HepG2 (cell line): ENCODE results near the gene UMPS. TPM values are rescaled to one million over a fixed set of nuclear protein-coding genes. Genes with fewer than 3 reads are reported as not detected.

ENCODE experiments used
- ADNP ChIP-seq: sonication (generic); formaldehyde crosslinking; IDR thresholded peaks from 2 replicates; pipeline ENCODE4 v1.4.0; 2020; ENCODE audit warnings: missing genetic modification reagents
- CENPX ChIP-seq: sonication (generic); formaldehyde crosslinking; IDR thresholded peaks from 2 replicates; pipeline ENCODE4 v1.9.0; 2021; ENCODE audit warnings: mild to moderate bottlenecking, missing genetic modification reagents, moderate library complexity
- FOXK2 ChIP-seq: fragments of 450-650 bp; IDR thresholded peaks from 2 replicates; pipeline ENCODE4 v1.6.1; 2016
- NFIC ChIP-seq: IDR thresholded peaks from 2 replicates; pipeline ENCODE4 v1.6.1; 2012; ENCODE audit warnings: mild to moderate bottlenecking, low read length, inconsistent platforms
- POGZ ChIP-seq: sonication (generic); formaldehyde crosslinking; IDR thresholded peaks from 2 replicates; pipeline ENCODE4 v1.4.0; 2020; ENCODE audit warnings: mild to moderate bottlenecking, missing genetic modification reagents
- RARA ChIP-seq: IDR thresholded peaks from 2 replicates; pipeline ENCODE4 v1.6.1; 2016; ENCODE audit warnings: missing genetic modification reagents, missing compliant biosample characterization
- SALL2 ChIP-seq: sonication (generic); formaldehyde crosslinking; IDR thresholded peaks from 2 replicates; pipeline ENCODE4 v1.8.1; 2023; ENCODE audit warnings: mild to moderate bottlenecking, missing genetic modification reagents, inconsistent platforms
- SIX4 ChIP-seq: sonication (generic); formaldehyde crosslinking; IDR thresholded peaks from 2 replicates; pipeline ENCODE4 v1.4.0; 2020; ENCODE audit warnings: missing genetic modification reagents
- XRCC5 ChIP-seq: fragments of 200-400 bp; formaldehyde crosslinking; optimal IDR thresholded peaks from 2 replicates; pipeline ENCODE3; 2017; ENCODE audit warnings: mild to moderate bottlenecking, low read length
- ZC3H4 ChIP-seq: sonication (generic); formaldehyde crosslinking; IDR thresholded peaks from 2 replicates; pipeline ENCODE4 v1.4.0; 2020; ENCODE audit warnings: missing genetic modification reagents, borderline replicate concordance
- ZFP36L1 ChIP-seq: sonication (generic); formaldehyde crosslinking; IDR thresholded peaks from 2 replicates; pipeline ENCODE4 v1.8.0; 2022; ENCODE audit warnings: mild to moderate bottlenecking, missing genetic modification reagents, moderate library complexity
- ZKSCAN5 ChIP-seq: sonication (generic); formaldehyde crosslinking; IDR thresholded peaks from 2 replicates; pipeline ENCODE4 v1.5.1; 2020; ENCODE audit warnings: mild to moderate bottlenecking, missing genetic modification reagents
- ZNF17 ChIP-seq: sonication (generic); formaldehyde crosslinking; IDR thresholded peaks from 2 replicates; pipeline ENCODE4 v1.5.0; 2020; ENCODE audit warnings: mild to moderate bottlenecking, missing genetic modification reagents
- ZNF460 ChIP-seq: sonication (generic); formaldehyde crosslinking; IDR thresholded peaks from 2 replicates; pipeline ENCODE4 v1.5.1; 2020; ENCODE audit warnings: missing genetic modification reagents, mild to moderate bottlenecking, borderline replicate concordance
- ZNF747 ChIP-seq: sonication (generic); formaldehyde crosslinking; IDR thresholded peaks from 2 replicates; pipeline ENCODE4 v1.8.1; 2023; ENCODE audit warnings: missing genetic modification reagents, mild to moderate bottlenecking, borderline replicate concordance
- ZNF883 ChIP-seq: sonication (generic); formaldehyde crosslinking; IDR thresholded peaks from 2 replicates; pipeline ENCODE4 v1.5.1; 2020; ENCODE audit warnings: mild to moderate bottlenecking, missing genetic modification reagents; ENCODE audit errors: not compliant biosample characterization
- polyA plus RNA-seq, 8 experiments: library from polyadenylated mRNA; depleted of rRNA in 3 of 8; stranded (reverse) in 7 of 8; unstranded in 1 of 8; fragments of >200 nt; fragmentation: Illumina TruSeq in 4 of 8; extraction: Trizol in 4 of 8; gene quantifications; 2 replicates each; pipeline versions ENCODE4 v1.2.1 to v1.2.3, GENCODE V29; 2011 to 2016; ENCODE audit warnings: low read depth in 4 of 8, missing spikeins in 1 of 8, mixed read lengths in 1 of 8; ENCODE audit not compliant: insufficient read depth in 1 of 8
- total RNA-seq, 5 experiments: library from RNA; depleted of rRNA; stranded (reverse); fragments of >200 nt; fragmentation: Illumina TruSeq; extraction: Trizol; gene quantifications; 2 replicates each; pipeline ENCODE4 v1.2.3, GENCODE V29; 2016; ENCODE audit warnings: low read depth in 1 of 5
- TF ChIP-seq, protein P1 (sequence below): IDR thresholded peaks from 2 replicates; pipeline ENCODE4 v1.6.1; 2016; ENCODE audit warnings: missing compliant biosample characterization, missing genetic modification reagents, borderline replicate concordance
- TF ChIP-seq, protein P2 (sequence below): sonication (generic); IDR thresholded peaks from 2 replicates; pipeline ENCODE4 v1.6.1; 2016; ENCODE audit warnings: low read depth, borderline replicate concordance
- TF ChIP-seq, protein P3 (sequence below): IDR thresholded peaks from 2 replicates; pipeline ENCODE4 v1.6.1; 2016; ENCODE audit warnings: low read depth
- TF ChIP-seq, protein P4 (sequence below): sonication (generic); formaldehyde crosslinking; IDR thresholded peaks from 2 replicates; pipeline ENCODE4 v1.8.1; 2023; ENCODE audit warnings: missing genetic modification reagents, inconsistent platforms, borderline replicate concordance
- TF ChIP-seq, protein P5 (sequence below): sonication (generic); formaldehyde crosslinking; IDR thresholded peaks from 2 replicates; pipeline ENCODE4 v1.4.0; 2020; ENCODE audit warnings: mild to moderate bottlenecking, missing genetic modification reagents
- TF ChIP-seq, protein P6 (sequence below): sonication (generic); formaldehyde crosslinking; IDR thresholded peaks from 2 replicates; pipeline ENCODE4 v1.4.0; 2020; ENCODE audit warnings: mild to moderate bottlenecking, low read depth, missing genetic modification reagents

The UMPS gene
- total and polyA plus RNA-seq, 2 of the 13 experiments (the other 11 are each of a cell fraction or from before 2014, with no cell fraction given), result 52.7 to 74.2 TPM

DNA sequence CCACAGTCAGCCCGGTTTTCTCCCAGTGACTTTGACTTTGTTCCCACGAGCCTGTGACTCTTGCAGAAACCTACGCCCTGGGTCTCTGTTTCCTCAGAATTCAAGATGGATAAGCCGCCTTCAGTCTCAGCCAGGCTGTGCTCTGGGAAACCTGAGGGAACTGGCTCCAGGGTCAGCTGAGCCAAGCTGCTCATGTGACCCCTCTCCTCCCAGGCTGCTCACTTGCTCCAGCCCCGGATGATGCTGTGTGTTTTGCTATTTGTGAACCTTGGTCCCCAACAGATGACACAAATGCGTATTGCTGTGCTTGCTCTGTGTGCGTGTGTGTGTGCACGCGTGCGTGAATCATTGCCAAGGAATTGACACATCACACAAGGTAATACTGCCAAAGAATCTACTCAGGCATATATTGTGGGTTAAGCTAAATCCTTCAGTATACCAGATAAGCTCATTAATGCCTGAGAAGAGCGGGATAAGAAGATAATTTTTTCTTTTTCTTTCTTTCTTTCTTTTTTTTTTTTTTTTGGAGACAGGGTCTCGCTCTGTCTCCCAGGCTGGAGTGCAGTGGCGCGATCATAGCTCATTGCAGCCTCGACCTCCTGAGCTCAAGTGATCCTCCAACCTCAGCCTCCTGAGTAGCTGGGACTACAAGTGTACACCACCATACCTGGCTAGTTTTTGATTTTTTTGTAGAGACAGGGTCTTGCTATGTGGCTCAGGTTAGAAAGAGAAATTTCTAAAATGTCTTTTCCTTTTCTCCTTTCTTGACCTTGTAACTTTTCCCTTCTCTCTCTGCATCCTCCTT lies 29.2 kb upstream of the UMPS start (continued):
- TF ChIP-seq POGZ (peak; percentile 92), SIX4 (peak; percentile 72), ZNF883 (CRISPR knock-in tag) (peak; percentile 46), ZNF460 (no peak), ADNP (CRISPR knock-in tag) (no peak), RARA (CRISPR knock-in tag) (peak; percentile 83), ZFP36L1 (CRISPR knock-in tag) (no peak), ZNF747 (CRISPR knock-in tag) (peak; percentile 88; the same call in 1 of the 2 replicates), ZKSCAN5 (CRISPR knock-in tag) (peak; percentile 61), CENPX (no peak), NFIC (no peak; the same call in 1 of the 2 replicates), FOXK2 (peak; percentile 83), ZNF17 (CRISPR knock-in tag) (no peak), SALL2 (CRISPR knock-in tag) (peak; percentile 74; the same call in 1 of the 2 replicates), ZC3H4 (CRISPR knock-in tag) (0 out of 2 replicates have a peak, but pooled peaks have one; percentile 44), XRCC5 (peak; percentile 80)
- TF ChIP-seq, protein P1, sequence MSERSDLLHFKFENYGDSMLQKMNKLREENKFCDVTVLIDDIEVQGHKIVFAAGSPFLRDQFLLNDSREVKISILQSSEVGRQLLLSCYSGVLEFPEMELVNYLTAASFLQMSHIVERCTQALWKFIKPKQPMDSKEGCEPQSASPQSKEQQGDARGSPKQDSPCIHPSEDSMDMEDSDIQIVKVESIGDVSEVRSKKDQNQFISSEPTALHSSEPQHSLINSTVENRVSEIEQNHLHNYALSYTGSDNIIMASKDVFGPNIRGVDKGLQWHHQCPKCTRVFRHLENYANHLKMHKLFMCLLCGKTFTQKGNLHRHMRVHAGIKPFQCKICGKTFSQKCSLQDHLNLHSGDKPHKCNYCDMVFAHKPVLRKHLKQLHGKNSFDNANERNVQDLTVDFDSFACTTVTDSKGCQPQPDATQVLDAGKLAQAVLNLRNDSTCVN (CRISPR knock-in tag), result peak; percentile 62; the same call in 1 of the 2 replicates
- TF ChIP-seq, protein P2, sequence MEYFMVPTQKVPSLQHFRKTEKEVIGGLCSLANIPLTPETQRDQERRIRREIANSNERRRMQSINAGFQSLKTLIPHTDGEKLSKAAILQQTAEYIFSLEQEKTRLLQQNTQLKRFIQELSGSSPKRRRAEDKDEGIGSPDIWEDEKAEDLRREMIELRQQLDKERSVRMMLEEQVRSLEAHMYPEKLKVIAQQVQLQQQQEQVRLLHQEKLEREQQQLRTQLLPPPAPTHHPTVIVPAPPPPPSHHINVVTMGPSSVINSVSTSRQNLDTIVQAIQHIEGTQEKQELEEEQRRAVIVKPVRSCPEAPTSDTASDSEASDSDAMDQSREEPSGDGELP, result peak; percentile 98
- TF ChIP-seq, protein P3, sequence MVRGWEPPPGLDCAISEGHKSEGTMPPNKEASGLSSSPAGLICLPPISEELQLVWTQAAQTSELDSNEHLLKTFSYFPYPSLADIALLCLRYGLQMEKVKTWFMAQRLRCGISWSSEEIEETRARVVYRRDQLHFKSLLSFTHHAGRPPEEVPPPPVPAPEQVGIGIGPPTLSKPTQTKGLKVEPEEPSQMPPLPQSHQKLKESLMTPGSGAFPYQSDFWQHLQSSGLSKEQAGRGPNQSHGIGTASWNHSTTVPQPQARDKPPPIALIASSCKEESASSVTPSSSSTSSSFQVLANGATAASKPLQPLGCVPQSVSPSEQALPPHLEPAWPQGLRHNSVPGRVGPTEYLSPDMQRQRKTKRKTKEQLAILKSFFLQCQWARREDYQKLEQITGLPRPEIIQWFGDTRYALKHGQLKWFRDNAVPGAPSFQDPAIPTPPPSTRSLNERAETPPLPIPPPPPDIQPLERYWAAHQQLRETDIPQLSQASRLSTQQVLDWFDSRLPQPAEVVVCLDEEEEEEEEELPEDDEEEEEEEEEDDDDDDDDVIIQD (CRISPR knock-in tag), result peak; percentile 90
- TF ChIP-seq, protein P4, sequence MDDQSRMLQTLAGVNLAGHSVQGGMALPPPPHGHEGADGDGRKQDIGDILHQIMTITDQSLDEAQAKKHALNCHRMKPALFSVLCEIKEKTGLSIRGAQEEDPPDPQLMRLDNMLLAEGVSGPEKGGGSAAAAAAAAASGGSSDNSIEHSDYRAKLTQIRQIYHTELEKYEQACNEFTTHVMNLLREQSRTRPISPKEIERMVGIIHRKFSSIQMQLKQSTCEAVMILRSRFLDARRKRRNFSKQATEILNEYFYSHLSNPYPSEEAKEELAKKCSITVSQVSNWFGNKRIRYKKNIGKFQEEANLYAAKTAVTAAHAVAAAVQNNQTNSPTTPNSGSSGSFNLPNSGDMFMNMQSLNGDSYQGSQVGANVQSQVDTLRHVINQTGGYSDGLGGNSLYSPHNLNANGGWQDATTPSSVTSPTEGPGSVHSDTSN, result no peak
- TF ChIP-seq, protein P5, sequence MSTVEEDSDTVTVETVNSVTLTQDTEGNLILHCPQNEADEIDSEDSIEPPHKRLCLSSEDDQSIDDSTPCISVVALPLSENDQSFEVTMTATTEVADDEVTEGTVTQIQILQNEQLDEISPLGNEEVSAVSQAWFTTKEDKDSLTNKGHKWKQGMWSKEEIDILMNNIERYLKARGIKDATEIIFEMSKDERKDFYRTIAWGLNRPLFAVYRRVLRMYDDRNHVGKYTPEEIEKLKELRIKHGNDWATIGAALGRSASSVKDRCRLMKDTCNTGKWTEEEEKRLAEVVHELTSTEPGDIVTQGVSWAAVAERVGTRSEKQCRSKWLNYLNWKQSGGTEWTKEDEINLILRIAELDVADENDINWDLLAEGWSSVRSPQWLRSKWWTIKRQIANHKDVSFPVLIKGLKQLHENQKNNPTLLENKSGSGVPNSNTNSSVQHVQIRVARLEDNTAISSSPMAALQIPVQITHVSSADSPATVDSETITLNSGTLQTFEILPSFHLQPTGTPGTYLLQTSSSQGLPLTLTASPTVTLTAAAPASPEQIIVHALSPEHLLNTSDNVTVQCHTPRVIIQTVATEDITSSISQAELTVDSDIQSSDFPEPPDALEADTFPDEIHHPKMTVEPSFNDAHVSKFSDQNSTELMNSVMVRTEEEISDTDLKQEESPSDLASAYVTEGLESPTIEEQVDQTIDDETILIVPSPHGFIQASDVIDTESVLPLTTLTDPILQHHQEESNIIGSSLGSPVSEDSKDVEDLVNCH (CRISPR knock-in tag), result peak; percentile 34; the same call in 1 of the 2 replicates
- TF ChIP-seq, protein P6, sequence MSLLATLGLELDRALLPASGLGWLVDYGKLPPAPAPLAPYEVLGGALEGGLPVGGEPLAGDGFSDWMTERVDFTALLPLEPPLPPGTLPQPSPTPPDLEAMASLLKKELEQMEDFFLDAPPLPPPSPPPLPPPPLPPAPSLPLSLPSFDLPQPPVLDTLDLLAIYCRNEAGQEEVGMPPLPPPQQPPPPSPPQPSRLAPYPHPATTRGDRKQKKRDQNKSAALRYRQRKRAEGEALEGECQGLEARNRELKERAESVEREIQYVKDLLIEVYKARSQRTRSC (CRISPR knock-in tag), result no peak
